Epidermal melanocyte (primary cell): ENCODE results near the gene CDYL.

Source experiments
- DNase-seq: peaks from one replicate; pipeline ENCODE4 v3.0.0; 2011; ENCODE audit warnings: low spot score; ENCODE audit not compliant: insufficient read length

The CDYL gene

GRCh38 chr6:4961322-4962168, 185.3 kb downstream of the CDYL start:
- DNase-seq, result no peak

DNA sequence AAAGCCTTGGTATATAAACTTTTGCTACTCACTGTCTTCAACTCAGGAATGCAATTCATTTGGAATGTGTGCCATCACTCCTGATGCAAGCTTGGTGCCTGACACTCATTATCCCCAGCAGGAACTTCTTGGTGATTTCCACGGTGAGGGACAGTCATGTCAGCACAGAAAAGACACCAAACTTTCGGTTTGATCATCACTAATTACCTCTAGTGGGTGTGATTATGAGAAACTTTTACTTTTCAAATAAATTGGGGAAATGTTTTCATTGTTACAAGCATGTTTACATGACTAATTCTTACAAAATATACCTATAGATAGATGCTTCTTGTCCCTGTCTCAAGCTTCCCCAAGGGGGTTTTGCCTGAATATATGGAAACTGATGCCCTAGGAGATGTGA, 186.7 kb downstream of the CDYL start:
- no peak for DNase-seq

GRCh38 chr6:4964675-4965561, 188.7 kb downstream of the CDYL start:
- no peak for DNase-seq

- DNase-seq, result no peak
Measured at GRCh38 chr6:4965562-4966389, 189.6 kb downstream of the CDYL start.

- no peak for DNase-seq
Measured at GRCh38 chr6:4967301-4968030, 191.3 kb downstream of the CDYL start.

DNA sequence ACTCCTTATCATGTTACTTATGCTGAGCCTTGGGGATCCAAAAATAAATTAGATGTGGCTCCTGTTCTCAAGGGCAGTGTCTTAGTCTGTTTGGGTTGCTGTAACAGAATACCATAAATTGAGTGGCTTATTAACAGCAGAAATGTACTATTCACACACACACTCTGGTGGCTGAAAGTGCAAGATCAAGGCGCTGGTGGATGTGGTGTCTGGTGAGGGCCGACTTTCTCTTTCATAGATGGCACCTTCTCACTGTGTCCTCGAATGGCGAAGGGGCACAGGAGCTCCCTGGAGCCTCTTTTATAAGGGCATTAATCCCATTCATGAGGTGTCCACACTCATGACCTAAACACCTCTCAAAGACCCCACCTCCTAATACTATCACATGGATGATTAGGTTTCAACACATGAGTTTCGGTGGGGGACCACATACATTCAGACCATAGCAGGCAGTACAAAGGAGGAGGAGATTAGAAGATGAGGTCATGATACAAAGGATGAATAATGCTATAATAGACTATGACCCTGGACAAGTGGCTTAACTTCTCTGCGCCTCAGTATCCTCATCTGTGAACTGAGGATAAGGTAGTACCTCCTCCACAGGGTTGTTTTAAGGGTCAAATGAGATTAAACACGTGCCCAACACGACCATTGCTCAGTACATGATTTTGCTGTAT, 193.5 kb downstream of the CDYL start:
- no peak for DNase-seq

- no peak for DNase-seq
Measured at GRCh38 chr6:4970739-4971395, 194.7 kb downstream of the CDYL start.

DNA sequence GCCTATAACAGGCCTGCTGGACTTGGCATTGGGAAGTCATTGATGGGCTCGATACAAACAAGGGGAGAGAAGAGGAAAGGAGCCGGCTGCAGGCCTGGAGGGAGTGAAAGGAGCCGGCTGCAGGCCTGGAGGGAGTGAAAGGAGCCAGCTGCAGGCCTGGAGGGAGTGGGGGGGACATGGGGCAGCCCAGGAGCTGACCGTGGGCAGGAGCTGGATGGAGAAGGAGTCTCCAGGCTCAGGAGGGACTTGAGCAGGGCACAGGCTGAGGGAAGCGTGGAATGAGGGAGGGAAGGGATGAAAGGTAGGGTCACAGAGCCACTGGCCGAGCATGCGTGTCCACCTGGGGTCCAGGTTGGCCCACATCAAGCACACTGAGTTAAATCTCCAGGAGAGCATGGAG, 195.6 kb downstream of the CDYL start:
- no peak for DNase-seq

- DNase-seq, result no peak
Measured at GRCh38 chr6:4972438-4972837, 196.2 kb downstream of the CDYL start.

DNA sequence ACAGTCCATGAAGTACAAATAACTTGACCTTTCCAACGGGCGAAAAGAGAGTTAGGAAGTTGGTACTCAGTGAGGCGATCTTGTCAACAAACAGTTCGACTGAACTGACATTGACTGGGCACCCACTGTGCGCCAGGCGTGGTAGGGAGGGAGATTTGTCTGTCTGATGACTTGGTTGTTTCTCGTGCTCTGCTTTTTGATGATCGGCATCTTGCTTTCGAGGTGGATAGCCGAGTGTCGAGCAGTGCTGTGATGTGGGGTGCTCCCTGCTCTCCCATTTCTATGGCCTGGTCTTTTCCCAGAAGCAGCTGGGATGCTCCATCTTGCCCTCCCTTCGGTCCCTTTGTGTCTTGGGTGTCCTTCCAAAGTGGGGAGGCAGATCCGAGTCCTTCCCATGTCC, 197.2 kb downstream of the CDYL start:
- DNase-seq, result no peak

DNA sequence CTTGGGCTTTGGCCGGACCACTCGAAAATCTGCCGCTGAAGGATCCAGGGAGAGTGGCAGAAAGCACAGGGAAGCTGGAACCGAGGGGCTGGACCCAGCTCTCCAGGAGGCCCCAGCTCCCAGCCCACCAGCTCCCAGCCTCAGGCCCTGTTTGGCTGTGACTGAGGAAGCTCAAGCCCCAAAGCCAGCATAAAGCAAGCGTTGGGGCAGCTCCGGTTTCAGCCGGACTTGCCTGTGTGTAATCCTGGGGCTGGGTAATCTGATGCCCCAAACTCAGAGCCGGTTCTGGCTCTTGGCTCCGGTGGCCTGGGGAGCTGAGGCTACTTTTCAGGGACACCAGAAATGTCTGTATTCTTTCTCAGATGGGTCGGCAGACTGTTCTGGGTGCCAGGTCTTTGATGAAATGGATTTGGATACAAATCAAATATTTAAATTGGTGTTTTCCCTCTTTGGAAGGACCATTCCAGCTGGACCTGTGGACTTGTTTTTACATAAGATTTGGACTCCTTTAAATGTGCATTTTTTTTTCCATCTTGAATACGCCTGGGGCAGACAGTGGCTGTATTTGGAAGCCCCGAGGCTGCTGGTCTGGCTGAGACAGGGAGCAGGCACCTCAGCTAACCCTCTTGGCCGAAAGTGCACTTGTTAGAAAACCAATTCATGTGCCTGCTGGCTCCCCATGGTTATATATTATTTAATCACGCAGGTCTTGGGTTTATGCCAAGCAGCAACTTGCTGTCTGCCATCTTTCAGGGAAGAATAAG, 198.0 kb downstream of the CDYL start:
- DNase-seq, result no peak

DNA sequence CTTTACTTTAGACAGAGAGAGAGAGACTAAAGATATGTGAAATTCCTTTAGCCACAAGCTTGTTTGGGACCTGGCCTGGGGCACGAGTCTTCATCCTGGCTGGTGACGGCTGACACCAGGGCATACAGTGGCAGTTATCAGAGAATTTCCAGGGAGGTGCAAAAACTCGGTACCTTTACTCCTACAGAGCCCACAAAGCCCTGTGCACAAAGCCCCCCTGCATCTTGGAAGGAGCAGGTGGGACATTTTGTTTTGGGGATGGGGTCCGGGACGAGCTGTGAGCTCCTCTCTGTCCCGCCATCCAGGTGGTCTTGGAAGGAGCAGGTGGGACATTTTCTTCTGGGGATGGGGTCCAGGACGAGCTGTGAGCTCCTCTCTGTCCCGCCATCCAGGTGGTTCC, 198.8 kb downstream of the CDYL start:
- DNase-seq, result no peak

- DNase-seq, result no peak
Measured at GRCh38 chr6:4975506-4975905, 199.3 kb downstream of the CDYL start.

GRCh38 chr6:4977468-4977867, 201.3 kb downstream of the CDYL start:
- no peak for DNase-seq

GRCh38 chr6:4979426-4979825, 203.2 kb downstream of the CDYL start:
- DNase-seq, result no peak

- DNase-seq, result no peak
Measured at GRCh38 chr6:4981761-4982160, 205.6 kb downstream of the CDYL start.

DNA sequence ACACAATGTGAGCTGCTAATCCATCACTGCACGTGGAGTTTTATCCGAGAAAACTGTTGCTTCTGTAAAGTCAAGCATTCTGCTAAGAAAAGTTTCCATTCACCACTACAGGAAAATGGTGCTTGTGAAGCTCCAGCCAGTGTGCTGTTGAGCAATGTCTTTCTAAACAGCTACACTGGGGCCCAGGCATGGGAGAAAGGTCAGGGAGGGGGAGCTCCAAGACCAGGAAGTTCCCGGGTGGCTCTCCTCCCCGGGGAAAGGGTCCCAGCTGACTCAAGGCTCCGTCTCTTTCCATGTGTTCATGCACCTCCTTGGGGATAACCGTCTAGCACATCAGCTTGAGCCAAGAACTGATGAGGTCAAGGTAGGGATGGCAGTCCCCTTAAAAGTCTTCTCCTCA, 207.1 kb downstream of the CDYL start:
- no peak for DNase-seq

DNA sequence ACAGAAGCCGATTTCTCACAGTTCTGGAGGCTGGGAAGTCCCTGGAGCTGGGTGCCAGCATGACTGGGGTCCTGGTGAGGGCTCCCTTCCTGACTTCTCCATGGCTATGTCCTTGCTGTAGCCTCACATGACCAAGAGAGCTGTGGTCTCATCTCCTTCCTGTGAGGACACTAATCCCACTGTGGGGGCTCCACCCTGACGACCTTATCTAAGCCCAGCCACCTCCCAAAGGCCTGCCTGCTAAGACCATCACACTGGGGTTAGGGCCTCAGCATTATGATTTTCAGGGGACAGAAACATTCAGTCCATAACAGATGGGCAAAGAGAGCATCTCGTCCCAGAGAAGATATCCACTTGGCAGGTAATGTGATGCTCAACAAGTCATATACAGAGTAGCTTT, 210.8 kb downstream of the CDYL start:
- no peak for DNase-seq

DNA sequence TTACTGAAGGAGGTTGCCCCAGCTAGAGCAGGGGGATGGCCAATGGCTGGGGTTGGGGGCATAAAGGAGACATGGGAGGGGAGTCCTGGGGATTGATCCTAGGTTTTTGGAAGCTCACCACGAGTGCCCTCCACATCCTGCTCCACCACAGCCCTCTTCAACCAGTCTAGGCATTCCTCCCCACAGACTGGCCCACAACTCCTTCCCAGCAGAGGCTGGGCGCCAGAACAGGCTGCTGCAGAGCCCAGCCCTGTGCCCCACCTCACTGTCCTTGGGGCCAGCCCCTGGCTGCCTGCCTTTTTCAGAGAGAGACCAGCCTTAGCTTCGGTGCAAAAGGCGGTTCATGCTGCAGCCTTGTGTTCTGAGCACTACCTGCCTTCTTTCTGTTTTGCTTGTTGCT, 211.2 kb downstream of the CDYL start:
- DNase-seq, result no peak
